Measurements from ENCODE around the gene ULK3. TPM values are rescaled to one million over a fixed set of nuclear protein-coding genes. Genes with fewer than 3 reads are reported as not detected.

The ULK3 gene
- total and polyA plus RNA-seq, 10 donors, result 33.2 to 74.6 (median 60.3) TPM

DNA sequence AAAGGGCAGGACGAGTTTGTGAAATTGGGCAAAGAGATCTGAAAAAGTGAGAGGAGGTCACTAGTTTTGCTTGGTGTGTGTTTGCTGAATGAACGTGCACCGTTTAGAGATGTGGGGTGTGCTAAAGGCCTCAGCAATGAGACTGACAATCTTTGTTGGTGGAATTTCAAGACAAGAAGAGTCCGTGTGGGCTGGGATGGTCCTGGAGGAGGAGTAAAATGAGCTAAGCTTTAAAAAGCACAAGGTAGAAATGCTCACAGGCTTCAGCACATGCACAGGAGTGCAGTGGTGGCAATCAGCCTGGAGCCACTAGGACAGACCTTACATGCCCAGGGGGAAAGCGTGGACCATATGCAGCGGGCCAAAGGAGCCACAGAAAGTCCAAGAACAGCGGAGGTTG lies 18.0 kb downstream of the ULK3 start:
- TF ChIP-seq POLR2AphosphoS5 (IDR thresholded peaks at IDR 0.05) (no peak), POLR2A (IDR thresholded peaks at IDR 0.05) (no peak)
- TF ChIP-seq, protein P1, sequence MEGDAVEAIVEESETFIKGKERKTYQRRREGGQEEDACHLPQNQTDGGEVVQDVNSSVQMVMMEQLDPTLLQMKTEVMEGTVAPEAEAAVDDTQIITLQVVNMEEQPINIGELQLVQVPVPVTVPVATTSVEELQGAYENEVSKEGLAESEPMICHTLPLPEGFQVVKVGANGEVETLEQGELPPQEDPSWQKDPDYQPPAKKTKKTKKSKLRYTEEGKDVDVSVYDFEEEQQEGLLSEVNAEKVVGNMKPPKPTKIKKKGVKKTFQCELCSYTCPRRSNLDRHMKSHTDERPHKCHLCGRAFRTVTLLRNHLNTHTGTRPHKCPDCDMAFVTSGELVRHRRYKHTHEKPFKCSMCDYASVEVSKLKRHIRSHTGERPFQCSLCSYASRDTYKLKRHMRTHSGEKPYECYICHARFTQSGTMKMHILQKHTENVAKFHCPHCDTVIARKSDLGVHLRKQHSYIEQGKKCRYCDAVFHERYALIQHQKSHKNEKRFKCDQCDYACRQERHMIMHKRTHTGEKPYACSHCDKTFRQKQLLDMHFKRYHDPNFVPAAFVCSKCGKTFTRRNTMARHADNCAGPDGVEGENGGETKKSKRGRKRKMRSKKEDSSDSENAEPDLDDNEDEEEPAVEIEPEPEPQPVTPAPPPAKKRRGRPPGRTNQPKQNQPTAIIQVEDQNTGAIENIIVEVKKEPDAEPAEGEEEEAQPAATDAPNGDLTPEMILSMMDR (IDR thresholded peaks at IDR 0.05 in 8 of 11, conservative IDR thresholded peaks at IDR 0.05 in 3 of 11), result no peak
- Histone ChIP-seq H3K36me3 (no peaks in the 10 kb centered on the region), H3K4me1 (peaks cover 0 to 39% (median 22%) of the 10 kb centered on the region in 6 donors), H3K4me3 (no peak overlapping the region), H3K27me3 (replicated peaks in 1 of 7) (peaks cover 0 to 38% (median 10%) of the 10 kb centered on the region in 7 donors), H3K27ac (no peak overlapping the region), H3K9me3 (no peaks in the 10 kb centered on the region)
- intact Hi-C loops (cut with DNase I; ENCODE audit: low total_unique reads), result no loop called here
- 76 to 89% (median 81%) methylated on average over 7 of the region's 7 CpGs for WGBS, 5 donors
- DNase-seq, result no peak

DNA sequence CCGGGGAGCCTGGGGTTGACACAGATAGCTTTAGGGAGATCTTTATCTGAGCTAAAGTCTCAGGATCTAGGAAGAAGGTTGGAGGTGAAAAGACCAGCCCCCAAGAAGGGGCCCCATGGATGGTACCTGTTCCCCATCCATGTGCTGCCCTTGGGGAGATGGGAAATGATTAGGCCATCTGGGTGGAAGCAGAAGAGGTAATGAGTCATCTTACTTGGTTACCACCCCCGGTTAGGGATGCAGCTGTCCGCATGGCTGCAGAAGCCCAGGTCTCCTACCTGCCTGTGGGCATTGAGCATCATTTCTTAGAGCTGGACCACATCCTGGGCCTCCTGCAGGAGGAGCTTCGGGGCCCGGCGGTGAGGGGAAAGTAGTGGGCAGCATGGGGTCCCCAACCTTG lies 19.6 kb downstream of the ULK3 start:
- DNase-seq, result no peak
- intact Hi-C loops (cut with DNase I; ENCODE audit: low total_unique reads), result no loop called here
- TF ChIP-seq POLR2AphosphoS5 (IDR thresholded peaks at IDR 0.05) (no peak), POLR2A (IDR thresholded peaks at IDR 0.05) (no peak)
- peaks cover 0 to 56% (median 33%) of the 10 kb centered on the region in 6 donors for H3K4me1 ChIP-seq
- 68 to 77% (median 69%) methylated on average over 3 to 6 of the region's 6 CpGs for WGBS, 5 donors
- H3K27me3 ChIP-seq (replicated peaks in 1 of 7), result peaks cover 0 to 43% (median 10%) of the 10 kb centered on the region in 7 donors
- H3K36me3 ChIP-seq, result no peaks in the 10 kb centered on the region
- H3K4me3 ChIP-seq, result no peak overlapping the region
- no peaks in the 10 kb centered on the region for H3K9me3 ChIP-seq
- no peak overlapping the region for H3K27ac ChIP-seq

DNA sequence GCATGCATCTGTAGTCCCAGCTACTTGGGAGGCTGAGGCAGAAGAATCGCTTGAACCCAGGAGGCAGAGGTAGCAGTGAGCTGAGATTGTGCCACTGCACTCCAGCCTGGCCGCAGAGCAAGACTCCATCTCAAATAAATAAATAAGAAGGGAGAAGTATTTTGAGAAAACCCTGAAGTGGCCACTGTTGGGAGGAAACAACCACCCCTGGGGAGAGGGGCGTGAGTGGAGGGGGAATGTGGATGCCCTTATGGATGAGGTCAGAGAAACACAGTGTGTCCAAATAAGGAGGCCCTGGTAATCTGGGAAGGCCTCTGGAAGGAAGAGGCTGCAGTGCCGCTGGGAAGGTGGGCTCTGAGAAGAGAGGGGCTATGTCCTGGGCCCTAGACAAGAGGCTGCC lies 20.7 kb downstream of the ULK3 start:
- peaks cover 0 to 36% (median 10%) of the 10 kb centered on the region in 7 donors for H3K27me3 ChIP-seq (replicated peaks in 1 of 7)
- no peak for TF ChIP-seq POLR2A (IDR thresholded peaks at IDR 0.05)
- no peak for TF ChIP-seq POLR2AphosphoS5 (IDR thresholded peaks at IDR 0.05)
- TF ChIP-seq, protein P1 (IDR thresholded peaks at IDR 0.05 in 8 of 11, conservative IDR thresholded peaks at IDR 0.05 in 3 of 11), result no peak
- DNase-seq, result no peak
- intact Hi-C loops (cut with DNase I; ENCODE audit: low total_unique reads), result no loop called here
- H3K36me3 ChIP-seq, result no peaks in the 10 kb centered on the region
- H3K4me3 ChIP-seq, result no peak overlapping the region
- H3K9me3 ChIP-seq, result no peaks in the 10 kb centered on the region
- no peak overlapping the region for H3K27ac ChIP-seq
- 82 to 94% (median 89%) methylated on average over 4 of the region's 4 CpGs for WGBS, 5 donors
- peaks cover 0 to 66% (median 38%) of the 10 kb centered on the region in 6 donors for H3K4me1 ChIP-seq

DNA sequence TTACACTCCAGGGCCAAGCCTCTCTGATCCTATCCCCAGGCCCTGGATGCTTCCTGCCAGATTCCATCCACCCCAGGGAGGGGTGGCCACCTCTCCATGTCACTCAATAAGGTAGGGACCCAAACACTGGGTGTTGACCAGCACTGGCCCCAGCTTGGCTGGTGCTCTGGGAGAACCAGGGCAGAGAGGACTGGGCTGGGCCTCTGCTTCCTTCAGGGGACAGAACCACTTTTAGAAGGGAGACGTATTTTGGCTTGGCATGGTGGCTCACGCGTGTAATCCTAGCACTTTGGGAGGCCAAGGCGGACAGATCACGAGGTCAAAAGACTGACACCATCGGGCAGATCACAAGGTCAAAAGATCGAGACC lies 21.2 kb downstream of the ULK3 start:
- Histone ChIP-seq H3K27ac (no peak overlapping the region), H3K27me3 (replicated peaks in 1 of 7) (peaks cover 0 to 31% (median 7%) of the 10 kb centered on the region in 7 donors), H3K36me3 (no peaks in the 10 kb centered on the region), H3K4me3 (no peak overlapping the region), H3K4me1 (peaks cover 0 to 66% (median 38%) of the 10 kb centered on the region in 6 donors), H3K9me3 (no peaks in the 10 kb centered on the region)
- WGBS, 5 donors, result 83 to 90% (median 83%) methylated on average over 7 of the region's 7 CpGs
- TF ChIP-seq POLR2AphosphoS5 (IDR thresholded peaks at IDR 0.05) (no peak), POLR2A (IDR thresholded peaks at IDR 0.05) (no peak)
- TF ChIP-seq, protein P1 (IDR thresholded peaks at IDR 0.05 in 8 of 11, conservative IDR thresholded peaks at IDR 0.05 in 3 of 11), result no peak
- no peak for DNase-seq
- intact Hi-C loops (cut with DNase I; ENCODE audit: low total_unique reads), result no loop called here

Measured in spleen (tissue), 11 donors.